K562 (cell line): ENCODE measurements around the gene FAM53A. TPM values are rescaled to one million over a fixed set of nuclear protein-coding genes. Genes with fewer than 3 reads are reported as not detected.

Experiments
- ATAC-seq: fragments of 200-7000 bp; cut with Tn5 transposase; 3 replicates; pipeline ENCODE4 v1.9.1; 2020; ENCODE audit warnings: moderate library complexity
- BruUV-seq: library from RNA; stranded (reverse); fragments of 400-500 nt; replicated peaks from 2 replicates; lab custom pipeline; 2021; lab: Mats Ljungman, UMichigan
- CTCF ChIA-PET: fragments of 300-600 bp; formaldehyde crosslinking; extraction: SDS; loops from one replicate; lab custom pipeline; 2021; ENCODE audit warnings: low intra/inter-chr PET ratio; lab: Yijun Ruan, JAX
- POLR2A ChIA-PET: fragments of 300-600, 350-650 bp; sonication (Branson Sonifier 250); formaldehyde crosslinking; extraction: SDS; loops from one replicate; lab custom pipeline; 2021; ENCODE audit warnings: antibody characterized with exemption, inconsistent platforms; lab: Yijun Ruan, JAX
- DNase-seq, 4 experiments: peaks; one replicate each; pipeline versions ENCODE4 v3.0.0 to v3.0.0-alpha.2; 2011 to 2018; ENCODE audit warnings: low spot score in 3 of 4, mixed read lengths in 3 of 4; ENCODE audit errors: extremely low read depth in 1 of 4
- FAIRE-seq: peaks from 2 replicates; lab custom pipeline; 2011; peaks lifted over from hg19 to GRCh38; lab: Jason Lieb, UNC
- H2AFZ ChIP-seq: 2 replicates; pipeline ENCODE4 v1.6.0; 2011; ENCODE audit warnings: low read depth, low read length, control low read depth, inconsistent platforms
- H3K27ac ChIP-seq: fragments of 200-600 bp; 3 replicates; pipeline ENCODE4 v1.8.0; 2011; ENCODE audit warnings: low read depth, mild to moderate bottlenecking, control low read depth, inconsistent platforms, low read length, moderate library complexity, mixed read lengths; ENCODE audit errors: extremely low read depth
- H3K27me3 ChIP-seq, 2 experiments: fragments of 300-600 bp in 1 of 2; 2 replicates in 1 of 2; 3 replicates in 1 of 2; pipeline versions ENCODE4 v1.6.0 to v1.8.0; 2011; ENCODE audit warnings: inconsistent platforms in 2 of 2, low read length in 2 of 2, mild to moderate bottlenecking in 1 of 2, mixed read lengths in 1 of 2, moderate library complexity in 1 of 2; ENCODE audit not compliant: control insufficient read depth in 2 of 2, insufficient read depth in 2 of 2
- H3K36me3 ChIP-seq: fragments of 300-600 bp; 3 replicates; pipeline ENCODE4 v1.8.0; 2011; ENCODE audit warnings: mild to moderate bottlenecking, low read length, inconsistent platforms; ENCODE audit not compliant: control insufficient read depth, insufficient read depth
- H3K4me1 ChIP-seq, 2 experiments: fragments of 200-600 bp in 1 of 2; replicated peaks in 1 of 2; 2 replicates in 1 of 2; 3 replicates in 1 of 2; pipeline versions ENCODE4 v1.5.1 to v1.8.0; 2011; ENCODE audit warnings: inconsistent platforms in 2 of 2, low read length in 2 of 2, mild to moderate bottlenecking in 1 of 2, mixed read lengths in 1 of 2, moderate library complexity in 1 of 2; ENCODE audit not compliant: control insufficient read depth in 2 of 2, insufficient read depth in 2 of 2
- H3K4me2 ChIP-seq: 2 replicates; pipeline ENCODE4 v1.6.1; 2011; ENCODE audit warnings: low read length, control low read depth, inconsistent platforms, mixed read lengths; ENCODE audit not compliant: insufficient read depth
- H3K4me3 ChIP-seq: fragments of 200-600 bp; sonication (generic), shearing (Covaris generic); 2 replicates; pipeline ENCODE4 v1.5.1; 2016; ENCODE audit warnings: control low read depth, inconsistent platforms
- H3K79me2 ChIP-seq: fragments of 200-600 bp; 3 replicates; pipeline ENCODE4 v1.8.0; 2011; ENCODE audit warnings: low read length, inconsistent platforms; ENCODE audit not compliant: control insufficient read depth, insufficient read depth
- H3K9ac ChIP-seq, 2 experiments: 2 replicates each; pipeline versions ENCODE4 v1.6.0 to v1.6.1; 2011; ENCODE audit warnings: low read depth in 2 of 2, low read length in 2 of 2, control low read depth in 1 of 2, inconsistent platforms in 1 of 2, mild to moderate bottlenecking in 1 of 2, mixed read lengths in 1 of 2; ENCODE audit not compliant: insufficient read depth in 1 of 2
- H3K9me1 ChIP-seq: one replicate; pipeline ENCODE4 v1.6.0; 2011; ENCODE audit warnings: inconsistent platforms, mild to moderate bottlenecking, low read length, moderate library complexity; ENCODE audit not compliant: control insufficient read depth, insufficient read depth
- H3K9me3 ChIP-seq: replicated peaks from 2 replicates; pipeline ENCODE4 v1.5.1; 2011; ENCODE audit warnings: low read depth, low read length, inconsistent platforms; ENCODE audit not compliant: control insufficient read depth, insufficient read depth
- H4K20me1 ChIP-seq: replicated peaks from 2 replicates; pipeline ENCODE4 v1.6.1; 2011; ENCODE audit warnings: low read length, inconsistent platforms, mixed read lengths; ENCODE audit not compliant: control insufficient read depth, insufficient read depth
- ADNP ChIP-seq: fragments of 200-800 bp; sonication (Bioruptor generic); IDR thresholded peaks from 2 replicates; pipeline ENCODE4 v1.6.1; 2016; ENCODE audit warnings: missing genetic modification characterization, missing compliant biosample characterization
- FOXJ2 ChIP-seq: fragments of 200-800 bp; sonication (Bioruptor generic); IDR thresholded peaks from 2 replicates; pipeline ENCODE4 v1.6.1; 2016; ENCODE audit warnings: missing genetic modification characterization, missing compliant biosample characterization
- MAFK ChIP-seq: IDR thresholded peaks from 2 replicates; pipeline ENCODE4 v1.6.1; 2011; ENCODE audit warnings: low read length, improper control_type of control experiment
- MYC ChIP-seq, 2 experiments: fragments of 250-450 bp in 1 of 2; sonication (Bioruptor Pico) in 1 of 2; IDR thresholded peaks; 2 replicates each; pipeline versions ENCODE4 v1.5.1 to v1.6.1; 2012 to 2021; ENCODE audit warnings: low read depth in 2 of 2, borderline replicate concordance in 1 of 2, improper control_type of control experiment in 1 of 2, low read length in 1 of 2, mild to moderate bottlenecking in 1 of 2, moderate library complexity in 1 of 2
- NFXL1 ChIP-seq: fragments of 450-650 bp; formaldehyde crosslinking; IDR thresholded peaks from 2 replicates; pipeline ENCODE4 v1.4.0; 2021; ENCODE audit warnings: mild to moderate bottlenecking
- NR2C2 ChIP-seq, 2 experiments: fragments of 200-800 bp in 1 of 2; sonication (Bioruptor generic) in 1 of 2; sonication (generic) in 1 of 2; formaldehyde crosslinking in 1 of 2; IDR thresholded peaks; 2 replicates each; pipeline versions ENCODE4 v1.6.1 to v1.8.0; 2016 to 2022; ENCODE audit warnings: mild to moderate bottlenecking in 1 of 2, missing compliant biosample characterization in 1 of 2, missing genetic modification characterization in 1 of 2, missing genetic modification reagents in 1 of 2
- XRCC4 ChIP-seq: IDR thresholded peaks from one replicate; pipeline ENCODE4 v1.6.1; 2011; ENCODE audit not compliant: insufficient read depth, insufficient read length; ENCODE audit errors: extremely low read depth
- WGBS: fragments of 100-300 bp; shearing (Covaris generic); methylation state at CpG from one replicate; pipeline ENCODE4 v1.1.6; 2016; ENCODE audit warnings: low coverage, mixed read lengths; ENCODE audit not compliant: insufficient coverage; ENCODE audit errors: missing lambda C conversion rate; 5-methylcytosine and 5-hydroxymethylcytosine counted together
- in situ Hi-C: fragments of 300-500 bp; cut with MboI; formaldehyde crosslinking; loops from 4 replicates; pipeline ENCODE4 v1.15.0; 2018; ENCODE audit warnings: inconsistent platforms, mixed read lengths
- intact Hi-C: fragments of 100-400 bp; cut with micrococcal nuclease; formaldehyde crosslinking; loops from 2 replicates; pipeline ENCODE4 v1.14.2; 2022
- polyA plus RNA-seq, 8 experiments: library from polyadenylated mRNA; depleted of rRNA in 4 of 8; stranded (reverse) in 5 of 8; unstranded in 3 of 8; fragments of >200 nt; fragmentation: Nextera tagmentation in 2 of 8; fragmentation: Illumina TruSeq in 1 of 8; extraction: Ambion mirVana in 2 of 8; extraction: Trizol in 1 of 8; gene quantifications; 2 replicates each; pipeline versions ENCODE4 v1.2.1 to v1.2.3, GENCODE V29; 2011 to 2014; ENCODE audit warnings: inconsistent platforms in 1 of 8, missing spikeins in 1 of 8
- total RNA-seq, 7 experiments: library from RNA; depleted of rRNA in 6 of 7; stranded (reverse); fragments of >200 nt in 6 of 7; fragmentation: Illumina TruSeq in 2 of 7; extraction: Trizol in 2 of 7; gene quantifications; 2 replicates each; pipeline versions ENCODE4 v1.2.1 to v1.2.3, GENCODE V29; 2011 to 2021; ENCODE audit warnings: low replicate concordance in 1 of 7
- TF ChIP-seq, protein P1 (sequence below): sonication (generic); formaldehyde crosslinking; IDR thresholded peaks from 2 replicates; pipeline ENCODE4 v1.8.0; 2023; ENCODE audit warnings: mild to moderate bottlenecking, missing genetic modification reagents
- TF ChIP-seq, protein P2 (sequence below): fragments of 450-650 bp; IDR thresholded peaks from 2 replicates; pipeline ENCODE4 v1.6.1; 2016; ENCODE audit warnings: low read depth

FAM53A gene
- total and polyA plus RNA-seq, 9 of the 15 experiments (the other 6 are each of a cell fraction or from before 2014, with no cell fraction given) = 0.53 to 2.7 (median 1.4) TPM; not detected in 2

DNA sequence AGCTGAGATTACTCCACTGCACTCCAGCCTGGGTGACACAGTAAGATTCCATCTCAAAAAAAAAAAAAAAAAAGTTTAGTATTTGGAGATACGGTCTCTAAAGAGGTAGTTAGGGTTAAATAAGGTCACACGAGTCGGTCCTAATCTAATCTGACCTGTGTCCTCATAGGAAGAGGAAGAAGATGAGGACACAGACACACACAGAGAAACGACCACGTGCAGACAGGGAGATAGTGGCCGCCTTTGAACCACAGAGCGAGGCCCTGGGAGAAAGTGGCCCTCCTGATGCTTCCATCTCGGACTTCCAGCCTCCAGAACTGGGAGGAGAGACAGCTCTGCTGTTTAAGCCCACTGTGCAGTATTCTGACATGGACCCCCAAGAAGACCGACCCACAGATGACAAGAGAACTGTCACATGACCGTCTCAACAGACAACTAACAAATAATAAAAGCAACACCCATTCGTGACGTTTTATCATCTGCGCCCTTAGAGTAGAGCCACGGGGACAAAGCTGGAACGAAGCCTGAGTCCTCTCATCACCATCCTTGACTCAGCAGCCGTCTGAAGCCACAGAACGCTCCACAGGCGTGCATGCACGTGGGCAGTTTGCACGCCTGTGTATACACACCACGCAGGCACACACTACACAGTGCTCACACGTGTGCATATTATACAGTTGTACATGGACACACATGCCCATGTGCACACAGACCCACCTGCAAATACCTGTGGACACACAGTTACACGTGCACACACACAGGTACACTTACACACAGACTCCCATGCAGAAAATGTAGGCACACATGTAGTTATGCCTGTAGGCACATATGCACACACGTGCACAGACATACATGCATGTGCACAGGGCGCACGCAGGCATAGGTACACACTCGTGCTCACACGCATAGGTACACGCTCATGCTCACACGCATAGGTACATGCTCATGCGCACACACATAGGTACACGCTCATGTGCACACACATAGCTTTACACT lies 51.7 kb downstream of the FAM53A start (continued):
- no peak for TF ChIP-seq NFXL1
- no peak for TF ChIP-seq MAFK
- peak; percentile 90 for TF ChIP-seq MYC (IDR thresholded peaks at IDR 0.05; ENCODE audit: low read depth, low read length)
- TF ChIP-seq MYC (CRISPR knock-in tag; IDR thresholded peaks at IDR 0.05; ENCODE audit: borderline replicate concordance, low read depth) = no peak

DNA sequence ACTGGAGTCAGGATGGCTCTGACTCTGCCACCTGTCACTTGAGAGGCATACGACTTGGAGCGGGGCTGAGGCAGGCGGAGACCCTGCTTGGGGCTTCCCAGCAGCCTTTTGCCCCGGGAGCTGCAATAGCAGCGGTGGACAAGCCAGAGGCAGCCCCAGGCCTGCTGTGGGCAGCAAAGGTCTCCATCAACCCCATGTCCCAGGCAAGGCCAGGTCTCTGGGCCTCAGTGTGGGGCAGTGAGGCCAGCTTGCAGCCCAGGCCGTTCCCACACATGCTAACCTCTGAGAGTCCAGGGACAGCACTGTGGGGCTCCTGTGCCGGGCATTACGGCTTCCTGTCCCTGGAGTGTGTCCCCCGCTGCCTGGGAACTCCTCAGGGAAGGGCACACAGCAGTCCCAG lies 53.0 kb downstream of the FAM53A start:
- POLR2A ChIA-PET = no interaction called here
- Histone ChIP-seq H3K79me2 (no peaks in the 10 kb centered on the region), H3K9ac (peak overlapping the region in 1 of 2 experiments; percentile 55; a peak in 2 of 4 replicates), H3K36me3 (no peaks in the 10 kb centered on the region), H3K9me3 (no peaks in the 10 kb centered on the region), H3K9me1 (no peaks in the 10 kb centered on the region), H4K20me1 (0 out of 2 replicates have a peak, but pooled peaks cover 4% of the 10 kb centered on the region), H3K27ac (no peak overlapping the region), H3K4me2 (no peak overlapping the region), H2AFZ (no peak overlapping the region), H3K4me1 (peaks cover 13 to 41% of the 10 kb centered on the region in 2 experiments; a peak in 4 of 5 replicates), H3K27me3 (peaks cover 0 to 6% of the 10 kb centered on the region in 2 experiments; a peak in 2 of 5 replicates), H3K4me3 (no peak overlapping the region)
- CTCF ChIA-PET = no interaction called here
- intact Hi-C loops = no loop called here
- no peak for DNase-seq
- BruUV-seq = no TSS peak
- WGBS = 56% methylated on average over 8 of the region's 9 CpGs
- in situ Hi-C loops = no loop called here
- ATAC-seq = no peak
- no peak for FAIRE-seq
- TF ChIP-seq, protein P1, sequence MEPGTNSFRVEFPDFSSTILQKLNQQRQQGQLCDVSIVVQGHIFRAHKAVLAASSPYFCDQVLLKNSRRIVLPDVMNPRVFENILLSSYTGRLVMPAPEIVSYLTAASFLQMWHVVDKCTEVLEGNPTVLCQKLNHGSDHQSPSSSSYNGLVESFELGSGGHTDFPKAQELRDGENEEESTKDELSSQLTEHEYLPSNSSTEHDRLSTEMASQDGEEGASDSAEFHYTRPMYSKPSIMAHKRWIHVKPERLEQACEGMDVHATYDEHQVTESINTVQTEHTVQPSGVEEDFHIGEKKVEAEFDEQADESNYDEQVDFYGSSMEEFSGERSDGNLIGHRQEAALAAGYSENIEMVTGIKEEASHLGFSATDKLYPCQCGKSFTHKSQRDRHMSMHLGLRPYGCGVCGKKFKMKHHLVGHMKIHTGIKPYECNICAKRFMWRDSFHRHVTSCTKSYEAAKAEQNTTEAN (CRISPR knock-in tag) = no peak
- TF ChIP-seq NR2C2 (CRISPR knock-in tag; IDR thresholded peaks at IDR 0.05) (no peak), NR2C2 (tag; IDR thresholded peaks at IDR 0.05) (no peak), ADNP (tag) (no peak), FOXJ2 (tag) (no peak), XRCC4 (no peak)
- TF ChIP-seq, protein P2, sequence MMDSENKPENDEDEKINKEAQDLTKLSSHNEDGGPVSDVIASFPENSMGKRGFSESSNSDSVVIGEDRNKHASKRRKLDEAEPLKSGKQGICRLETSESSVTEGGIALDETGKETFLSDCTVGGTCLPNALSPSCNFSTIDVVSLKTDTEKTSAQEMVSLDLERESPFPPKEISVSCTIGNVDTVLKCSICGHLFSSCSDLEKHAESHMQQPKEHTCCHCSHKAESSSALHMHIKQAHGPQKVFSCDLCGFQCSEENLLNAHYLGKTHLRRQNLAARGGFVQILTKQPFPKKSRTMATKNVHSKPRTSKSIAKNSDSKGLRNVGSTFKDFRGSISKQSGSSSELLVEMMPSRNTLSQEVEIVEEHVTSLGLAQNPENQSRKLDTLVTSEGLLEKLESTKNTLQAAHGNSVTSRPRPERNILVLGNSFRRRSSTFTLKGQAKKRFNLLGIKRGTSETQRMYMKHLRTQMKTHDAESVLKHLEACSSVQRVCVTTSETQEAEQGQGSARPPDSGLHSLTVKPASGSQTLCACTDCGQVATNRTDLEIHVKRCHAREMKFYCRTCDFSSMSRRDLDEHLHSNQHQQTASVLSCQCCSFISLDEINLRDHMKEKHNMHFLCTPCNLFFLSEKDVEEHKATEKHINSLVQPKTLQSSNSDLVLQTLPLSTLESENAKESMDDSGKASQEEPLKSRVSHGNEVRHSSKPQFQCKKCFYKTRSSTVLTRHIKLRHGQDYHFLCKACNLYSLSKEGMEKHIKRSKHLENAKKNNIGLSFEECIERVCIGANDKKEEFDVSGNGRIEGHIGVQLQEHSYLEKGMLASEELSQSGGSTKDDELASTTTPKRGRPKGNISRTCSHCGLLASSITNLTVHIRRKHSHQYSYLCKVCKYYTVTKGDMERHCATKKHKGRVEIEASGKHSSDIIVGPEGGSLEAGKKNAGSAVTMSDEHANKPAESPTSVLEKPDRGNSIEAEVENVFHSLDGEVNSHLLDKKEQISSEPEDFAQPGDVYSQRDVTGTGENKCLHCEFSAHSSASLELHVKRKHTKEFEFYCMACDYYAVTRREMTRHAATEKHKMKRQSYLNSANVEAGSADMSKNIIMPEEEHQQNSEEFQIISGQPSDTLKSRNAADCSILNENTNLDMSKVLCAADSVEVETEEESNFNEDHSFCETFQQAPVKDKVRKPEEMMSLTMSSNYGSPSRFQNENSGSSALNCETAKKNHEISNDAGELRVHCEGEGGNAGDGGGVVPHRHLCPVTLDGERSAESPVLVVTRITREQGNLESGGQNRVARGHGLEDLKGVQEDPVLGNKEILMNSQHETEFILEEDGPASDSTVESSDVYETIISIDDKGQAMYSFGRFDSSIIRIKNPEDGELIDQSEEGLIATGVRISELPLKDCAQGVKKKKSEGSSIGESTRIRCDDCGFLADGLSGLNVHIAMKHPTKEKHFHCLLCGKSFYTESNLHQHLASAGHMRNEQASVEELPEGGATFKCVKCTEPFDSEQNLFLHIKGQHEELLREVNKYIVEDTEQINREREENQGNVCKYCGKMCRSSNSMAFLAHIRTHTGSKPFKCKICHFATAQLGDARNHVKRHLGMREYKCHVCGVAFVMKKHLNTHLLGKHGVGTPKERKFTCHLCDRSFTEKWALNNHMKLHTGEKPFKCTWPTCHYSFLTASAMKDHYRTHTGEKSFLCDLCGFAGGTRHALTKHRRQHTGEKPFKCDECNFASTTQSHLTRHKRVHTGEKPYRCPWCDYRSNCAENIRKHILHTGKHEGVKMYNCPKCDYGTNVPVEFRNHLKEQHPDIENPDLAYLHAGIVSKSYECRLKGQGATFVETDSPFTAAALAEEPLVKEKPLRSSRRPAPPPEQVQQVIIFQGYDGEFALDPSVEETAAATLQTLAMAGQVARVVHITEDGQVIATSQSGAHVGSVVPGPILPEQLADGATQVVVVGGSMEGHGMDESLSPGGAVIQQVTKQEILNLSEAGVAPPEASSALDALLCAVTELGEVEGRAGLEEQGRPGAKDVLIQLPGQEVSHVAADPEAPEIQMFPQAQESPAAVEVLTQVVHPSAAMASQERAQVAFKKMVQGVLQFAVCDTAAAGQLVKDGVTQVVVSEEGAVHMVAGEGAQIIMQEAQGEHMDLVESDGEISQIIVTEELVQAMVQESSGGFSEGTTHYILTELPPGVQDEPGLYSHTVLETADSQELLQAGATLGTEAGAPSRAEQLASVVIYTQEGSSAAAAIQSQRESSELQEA = no peak
